ENCODE results near the gene MCF2L2.
"Not testable (repeated sequence)": the region's sequence is repeated elsewhere in the genome, so short reads cannot be mapped to it uniquely, and the experiment has no call there.

Gene MCF2L2

GRCh38 chr3:183193762-183194689 is 234.4 kb downstream of the MCF2L2 start:
- DNase-seq, result no peak

DNA sequence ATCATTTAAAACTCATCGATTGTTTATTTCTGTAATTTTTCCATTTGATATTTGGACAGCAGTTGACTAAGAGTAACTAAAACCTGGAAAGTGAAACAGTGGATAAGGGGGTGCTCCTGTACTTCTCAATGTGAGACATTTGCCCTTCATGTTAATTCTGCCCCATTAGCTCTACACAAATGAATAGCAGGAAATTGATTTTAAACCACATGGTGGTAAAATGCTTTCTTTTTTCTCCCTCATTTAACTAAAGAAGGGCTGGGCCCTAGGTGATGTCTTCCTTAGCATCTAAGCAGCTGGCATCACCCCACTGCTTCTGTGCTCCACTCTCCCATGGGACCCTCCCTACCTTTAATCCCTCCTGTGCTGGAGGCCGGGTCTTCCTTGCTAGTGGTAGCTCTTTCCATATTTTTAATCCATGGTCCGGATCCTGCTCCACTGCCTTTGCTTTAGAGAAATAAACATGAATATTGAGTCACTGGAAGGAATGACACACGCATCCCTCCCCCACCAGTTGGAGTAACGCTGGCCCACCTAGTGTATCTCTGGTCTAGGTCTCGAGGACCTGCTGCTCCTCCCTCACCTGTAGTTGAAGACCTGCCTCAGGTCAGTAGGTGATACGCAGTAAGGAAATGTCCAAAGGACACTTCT is 235.6 kb downstream of the MCF2L2 start:
- peak; percentile 71 for DNase-seq

GRCh38 chr3:183189641-183190040 is 238.8 kb downstream of the MCF2L2 start:
- no peak for DNase-seq

DNA sequence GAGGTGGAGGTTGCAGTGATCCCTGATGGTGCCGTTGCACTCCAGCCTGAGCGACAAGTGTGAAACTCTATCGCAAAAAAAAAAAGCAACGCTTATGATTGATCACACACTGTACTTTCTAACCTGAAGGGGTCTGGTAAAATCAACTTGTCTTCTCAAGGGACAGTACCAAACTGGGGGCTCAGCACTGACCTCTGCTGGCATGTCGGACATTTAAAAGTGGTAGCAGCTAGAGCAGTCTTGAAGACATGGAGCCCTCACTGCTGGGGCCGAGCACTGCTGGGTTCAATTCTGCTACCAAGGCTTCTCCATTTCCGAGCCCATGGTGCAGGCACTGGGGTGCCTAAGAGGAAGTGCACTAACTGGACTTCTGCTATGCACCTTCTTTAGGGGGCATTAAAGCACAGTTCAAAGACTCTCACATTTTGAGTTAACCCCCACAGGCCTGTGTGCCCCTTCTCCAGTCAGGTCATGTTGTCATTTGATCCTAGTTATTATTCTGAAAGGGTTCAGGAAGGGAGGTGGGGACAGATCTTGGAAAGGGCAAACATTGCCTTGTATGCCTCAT is 239.4 kb downstream of the MCF2L2 start:
- DNase-seq, result peak; percentile 53

GRCh38 chr3:183185696-183186095 is 242.7 kb downstream of the MCF2L2 start:
- DNase-seq, result no peak

DNA sequence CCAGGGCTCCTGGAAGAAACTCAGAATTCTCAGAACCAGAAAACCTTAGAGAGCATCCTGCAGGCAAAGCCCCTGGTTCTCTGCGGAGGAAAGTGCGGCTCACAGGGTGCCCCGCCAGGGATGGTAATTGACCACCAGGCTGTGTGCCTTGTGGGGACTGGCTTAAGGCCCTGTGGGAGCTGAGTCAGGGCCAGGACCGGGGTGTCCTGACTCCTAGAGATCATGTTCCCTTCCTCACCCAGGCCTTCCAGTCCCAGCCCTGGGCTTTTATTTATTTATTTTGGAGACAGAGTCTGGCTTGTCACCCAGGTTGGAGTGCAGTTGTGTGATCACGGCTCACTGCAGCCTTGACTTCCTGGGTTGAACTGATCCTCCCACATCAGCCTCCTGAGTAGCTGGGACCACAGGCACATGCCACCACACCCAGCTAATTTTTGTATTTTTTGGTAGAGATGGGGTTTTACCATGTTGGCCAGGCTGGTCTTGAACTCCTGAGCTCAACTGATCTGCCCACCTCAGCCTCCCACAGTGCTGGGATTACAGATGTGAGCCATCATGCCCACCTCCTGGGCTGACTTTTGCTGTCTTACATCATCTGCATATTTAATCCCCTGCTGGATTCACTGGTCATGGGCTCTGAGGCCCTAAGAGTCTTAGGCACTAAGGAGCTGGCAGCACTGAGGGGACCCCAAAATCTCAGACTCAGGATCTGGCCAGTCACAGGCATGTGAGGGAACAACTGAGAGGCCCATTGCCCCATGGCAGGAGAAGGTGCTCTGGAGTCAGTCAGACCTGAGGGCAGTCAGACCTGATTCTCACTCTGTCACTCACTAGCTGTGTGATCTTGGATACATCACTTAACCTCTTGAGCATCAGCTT is 245.4 kb downstream of the MCF2L2 start:
- DNase-seq, result no peak

DNA sequence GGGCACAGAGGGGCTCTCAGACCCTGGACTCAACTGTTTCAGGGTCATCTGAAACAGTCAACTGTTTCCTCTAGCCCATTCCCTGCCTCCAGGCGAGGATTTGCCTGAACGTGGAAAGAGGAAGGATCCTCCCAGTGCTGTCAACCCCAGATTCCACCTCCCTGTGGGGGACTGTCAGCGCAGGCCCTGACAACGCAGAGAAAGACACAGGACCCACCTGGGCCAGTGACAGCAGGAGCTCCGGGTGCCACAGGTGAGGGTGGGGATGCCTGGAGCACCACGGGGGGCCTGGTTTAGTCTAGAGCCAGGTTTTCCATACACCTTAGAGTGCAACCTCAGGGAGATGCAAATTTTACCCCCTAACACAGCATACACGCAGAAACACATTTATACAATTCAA is 246.3 kb downstream of the MCF2L2 start:
- DNase-seq, result no peak

DNA sequence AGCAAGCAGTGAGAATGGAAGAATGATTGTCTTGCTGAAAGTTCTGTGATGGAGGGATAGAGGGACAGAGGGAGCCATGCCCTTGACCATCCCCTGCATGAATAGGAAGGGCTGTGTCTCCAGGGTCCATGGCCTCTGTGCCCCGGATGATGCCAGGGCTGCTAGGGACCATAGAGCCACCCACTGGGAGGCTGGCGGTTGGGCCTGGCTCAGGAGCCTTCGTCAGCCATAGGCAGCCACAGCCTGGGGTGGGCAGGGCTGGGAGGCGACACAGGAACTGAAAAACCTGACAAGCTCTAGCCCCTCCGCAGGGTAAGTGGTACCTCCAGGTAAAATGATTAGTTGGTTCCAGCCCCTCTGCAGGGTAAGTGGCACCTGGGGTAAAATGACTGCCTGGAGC is 246.8 kb downstream of the MCF2L2 start:
- no peak for DNase-seq

- no peak for DNase-seq
These were observed 247.6 kb downstream of the MCF2L2 start for GRCh38 chr3:183180784-183181295.

- peak; percentile 16 for DNase-seq
These were observed 248.2 kb downstream of the MCF2L2 start for GRCh38 chr3:183180110-183180783.

DNA sequence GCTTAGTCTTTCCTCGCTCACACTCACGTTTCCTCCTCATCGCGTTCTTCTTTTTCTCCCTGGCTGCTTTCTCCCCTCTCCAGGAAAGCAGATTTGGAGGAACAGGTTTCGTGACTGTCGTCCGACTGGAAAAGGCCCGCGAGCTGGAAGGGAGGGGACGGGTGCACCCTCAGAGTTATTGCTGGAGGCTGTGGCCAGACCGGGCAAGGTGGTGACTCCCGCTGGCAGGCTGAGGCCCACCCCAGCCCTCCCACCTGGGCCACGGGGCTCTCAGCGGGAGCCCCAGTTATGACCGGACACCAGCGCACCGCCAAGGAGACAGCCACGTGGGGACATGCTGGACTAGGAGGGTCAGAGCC is 248.9 kb downstream of the MCF2L2 start:
- DNase-seq, result not testable (repeated sequence)

DNA sequence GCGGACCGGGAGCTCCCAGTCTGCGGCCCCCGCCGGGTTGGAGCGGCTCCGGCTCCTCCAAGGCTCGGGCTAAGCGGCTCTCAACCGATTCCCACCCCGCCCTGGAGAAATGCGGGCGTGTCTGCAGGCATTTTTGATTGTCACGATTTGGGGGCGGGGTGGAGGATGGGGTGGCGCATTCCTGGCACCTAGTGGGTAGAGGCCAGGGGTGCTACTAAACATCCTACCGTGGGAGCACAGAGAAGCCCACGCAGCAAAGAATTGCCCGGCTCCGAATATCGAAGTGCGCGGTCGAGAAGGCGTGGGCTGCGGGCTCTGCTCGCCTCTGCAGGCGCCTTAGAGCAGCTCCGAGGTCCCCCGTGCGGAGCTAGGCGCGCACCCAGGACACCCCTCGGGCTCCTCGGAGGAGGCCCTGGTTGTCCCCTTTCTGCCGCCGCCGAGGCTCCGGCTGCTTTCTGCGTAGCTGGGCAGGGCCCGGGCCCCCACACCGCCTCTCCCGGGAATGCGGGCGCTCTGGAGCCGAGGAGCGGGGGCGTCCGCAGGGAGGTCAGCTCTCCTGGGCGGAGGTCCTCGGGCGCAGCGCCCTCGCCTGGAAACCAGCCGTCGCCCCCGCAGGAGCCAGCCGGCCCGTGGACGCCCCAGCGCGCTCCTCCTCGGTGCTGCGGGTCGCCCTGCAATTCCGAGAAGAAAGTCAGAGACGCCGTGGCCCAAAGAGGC is 249.4 kb downstream of the MCF2L2 start:
- DNase-seq, result peak; percentile 68

DNA sequence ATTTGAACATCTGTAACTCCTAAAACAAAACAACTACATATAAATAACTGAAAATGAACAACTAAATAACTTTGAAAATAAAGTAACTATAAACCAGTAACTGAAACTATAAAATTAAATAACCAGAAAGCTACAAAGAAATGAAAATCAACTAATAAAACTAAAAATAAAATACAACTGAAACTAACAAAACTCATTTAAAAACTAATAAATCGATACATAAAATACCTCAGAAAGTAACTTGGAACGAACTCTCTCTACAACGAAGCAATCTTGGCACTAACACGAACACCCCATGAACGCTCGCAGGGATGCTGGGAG is 249.9 kb downstream of the MCF2L2 start:
- no peak for DNase-seq

DNA sequence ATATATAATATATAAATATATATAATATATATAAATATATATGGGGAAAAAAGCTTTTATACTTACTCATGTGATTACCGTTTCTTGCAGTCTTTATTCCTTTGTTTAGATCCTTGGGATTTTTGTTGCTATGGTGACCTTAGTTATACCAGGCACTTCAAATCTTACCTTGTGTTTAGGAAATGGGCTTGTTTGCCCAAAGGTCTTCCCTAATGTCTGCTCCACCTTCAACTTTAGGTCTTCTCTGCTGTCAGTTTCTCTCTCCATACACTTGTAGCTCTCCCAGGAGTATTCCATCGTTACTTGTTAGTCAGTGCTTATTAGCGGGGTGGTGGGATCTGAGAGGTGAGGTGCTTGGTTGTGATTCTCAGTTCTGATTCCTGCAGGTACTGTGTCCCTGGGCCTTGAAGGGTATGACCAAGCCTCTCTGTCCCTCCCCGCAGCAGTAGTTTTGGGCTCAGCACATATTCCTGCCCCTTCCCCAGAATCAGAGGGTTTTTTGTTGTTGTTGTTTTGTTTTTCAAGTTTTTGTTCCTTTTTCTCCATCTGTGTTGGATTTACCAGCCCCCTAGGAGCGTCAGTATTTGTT is 256.3 kb downstream of the MCF2L2 start:
- peak; percentile 36 for DNase-seq

GRCh38 chr3:183167975-183168374 is 260.4 kb downstream of the MCF2L2 start:
- not testable (repeated sequence) for DNase-seq

GRCh38 chr3:183163563-183163962 is 264.9 kb downstream of the MCF2L2 start:
- no peak for DNase-seq

DNA sequence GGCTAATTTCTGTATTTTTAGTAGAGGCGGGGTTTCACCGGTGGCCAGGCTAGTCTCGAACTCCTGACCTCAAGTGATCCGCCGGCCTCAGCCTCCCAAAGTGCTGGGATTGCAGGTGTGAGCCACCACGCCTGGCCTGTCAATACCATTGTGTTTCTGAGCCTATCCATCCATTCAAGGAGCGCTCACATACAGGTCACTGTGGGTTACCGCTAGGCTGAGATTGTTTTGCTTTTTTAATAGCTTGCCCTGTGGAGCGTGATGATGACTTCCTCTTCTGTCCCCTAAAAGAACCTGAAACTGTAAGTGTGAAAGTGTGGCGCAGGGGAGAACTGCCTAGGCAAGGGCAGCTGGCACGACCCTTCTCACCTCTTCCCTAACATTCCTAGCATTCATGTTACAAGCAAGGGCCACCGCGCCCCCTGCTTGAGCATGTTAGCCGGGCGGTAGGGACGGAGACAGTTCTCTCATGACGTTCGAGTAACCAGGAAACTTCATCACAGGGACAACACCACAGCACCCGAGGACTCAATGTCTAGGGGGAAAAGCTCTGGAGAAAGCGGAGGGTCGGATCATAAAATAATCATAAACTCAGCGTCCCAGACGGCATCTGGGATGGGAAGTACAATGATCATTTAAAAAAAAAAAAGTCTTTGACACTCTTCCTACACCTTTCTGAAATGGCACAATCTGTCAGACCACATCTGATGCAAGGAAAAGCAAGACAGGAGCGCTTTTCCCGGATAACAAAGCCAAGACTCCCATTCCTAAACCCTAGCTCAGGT is 266.7 kb downstream of the MCF2L2 start:
- DNase-seq, result peak; percentile 17

DNA sequence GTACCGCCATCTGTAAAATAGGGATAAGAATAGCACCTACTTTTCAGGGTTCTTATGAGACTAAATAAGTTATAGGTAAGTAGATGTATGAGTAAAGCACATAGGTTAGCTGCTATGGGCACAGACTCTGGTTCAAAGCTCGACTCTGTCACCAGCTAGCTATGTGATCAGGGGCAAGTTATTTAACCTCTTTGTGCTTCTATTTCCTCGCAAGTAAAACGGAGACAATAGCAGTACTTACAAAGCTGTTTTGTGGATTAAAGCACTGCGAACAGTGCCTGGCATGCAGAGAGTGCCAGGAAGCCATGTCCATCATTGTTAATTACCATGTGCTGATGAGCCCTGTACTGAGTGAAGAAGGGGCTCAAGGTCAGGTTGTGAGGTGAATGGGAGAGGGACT is 267.8 kb downstream of the MCF2L2 start:
- no peak for DNase-seq

- DNase-seq, result peak; percentile 61
These were observed 269.1 kb downstream of the MCF2L2 start for GRCh38 chr3:183159333-183159732.

DNA sequence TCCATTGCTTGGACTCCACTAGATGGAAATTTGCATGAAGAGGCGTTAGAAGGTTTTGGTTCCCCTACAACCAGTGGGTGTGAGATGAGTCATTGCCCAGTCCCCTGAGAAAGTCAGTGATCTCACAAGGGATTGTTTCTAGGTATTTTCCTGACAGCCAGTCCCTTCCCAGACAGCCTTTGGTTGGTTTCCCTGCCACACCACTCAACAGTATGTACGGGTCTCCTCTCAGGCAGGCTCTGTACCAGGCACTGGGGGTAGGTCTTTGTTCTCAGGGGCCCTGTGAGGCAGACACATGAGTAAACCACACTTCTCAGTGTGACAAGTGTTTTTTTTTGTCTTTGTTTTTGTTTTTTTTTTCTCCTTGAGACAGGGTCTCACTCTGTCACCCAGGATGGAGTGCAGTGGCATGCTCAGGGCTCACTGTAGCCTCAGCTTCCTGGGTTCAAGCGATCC is 269.8 kb downstream of the MCF2L2 start:
- DNase-seq, result no peak
